Bronchial epithelial cell (primary cell): ENCODE data around the gene STAG1. TPM values are rescaled to one million over a fixed set of nuclear protein-coding genes. Genes with fewer than 3 reads are reported as not detected.
"Not testable (repeated sequence)": the region's sequence is repeated elsewhere in the genome, so short reads cannot be mapped to it uniquely, and the experiment has no call there.

Source experiments
- DNase-seq: peaks from one replicate; pipeline ENCODE4 v3.0.0-alpha.2; 2010; ENCODE audit warnings: low read depth
- FAIRE-seq: peaks from 2 replicates; lab custom pipeline; 2011; peaks lifted over from hg19 to GRCh38; lab: Jason Lieb, UNC
- H3K27me3 ChIP-seq: 2 replicates; pipeline ENCODE4 v1.5.1; 2011; ENCODE audit warnings: low read length; ENCODE audit not compliant: control insufficient read depth, insufficient read depth
- H3K36me3 ChIP-seq: 2 replicates; pipeline ENCODE4 v1.5.1; 2011; ENCODE audit warnings: low read length; ENCODE audit not compliant: control insufficient read depth, insufficient read depth
- H3K4me3 ChIP-seq: 2 replicates; pipeline ENCODE4 v1.5.1; 2011; ENCODE audit warnings: mild to moderate bottlenecking, low read depth, low read length, control low read depth
- total RNA-seq: library from RNA; depleted of rRNA; stranded (reverse); fragments of >200 nt; gene quantifications from 2 replicates; pipeline ENCODE4 v1.2.1, GENCODE V29; 2014
- TF ChIP-seq, protein P1 (sequence below): IDR thresholded peaks from 2 replicates; pipeline ENCODE4 v1.5.1; 2011; ENCODE audit warnings: mild to moderate bottlenecking, moderate library complexity, low read length, control low read depth, inconsistent platforms; ENCODE audit not compliant: insufficient read depth, severe bottlenecking

STAG1 gene
- total RNA-seq, 1 donor from 2014 or later: 26.3 TPM

- Histone ChIP-seq H3K27me3 (no peaks in the 10 kb centered on the region), H3K36me3 (no peaks in the 10 kb centered on the region), H3K4me3 (no peak overlapping the region)
- FAIRE-seq (no peak), DNase-seq (no peak)
- TF ChIP-seq, protein P1, sequence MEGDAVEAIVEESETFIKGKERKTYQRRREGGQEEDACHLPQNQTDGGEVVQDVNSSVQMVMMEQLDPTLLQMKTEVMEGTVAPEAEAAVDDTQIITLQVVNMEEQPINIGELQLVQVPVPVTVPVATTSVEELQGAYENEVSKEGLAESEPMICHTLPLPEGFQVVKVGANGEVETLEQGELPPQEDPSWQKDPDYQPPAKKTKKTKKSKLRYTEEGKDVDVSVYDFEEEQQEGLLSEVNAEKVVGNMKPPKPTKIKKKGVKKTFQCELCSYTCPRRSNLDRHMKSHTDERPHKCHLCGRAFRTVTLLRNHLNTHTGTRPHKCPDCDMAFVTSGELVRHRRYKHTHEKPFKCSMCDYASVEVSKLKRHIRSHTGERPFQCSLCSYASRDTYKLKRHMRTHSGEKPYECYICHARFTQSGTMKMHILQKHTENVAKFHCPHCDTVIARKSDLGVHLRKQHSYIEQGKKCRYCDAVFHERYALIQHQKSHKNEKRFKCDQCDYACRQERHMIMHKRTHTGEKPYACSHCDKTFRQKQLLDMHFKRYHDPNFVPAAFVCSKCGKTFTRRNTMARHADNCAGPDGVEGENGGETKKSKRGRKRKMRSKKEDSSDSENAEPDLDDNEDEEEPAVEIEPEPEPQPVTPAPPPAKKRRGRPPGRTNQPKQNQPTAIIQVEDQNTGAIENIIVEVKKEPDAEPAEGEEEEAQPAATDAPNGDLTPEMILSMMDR: no peak
Measured at GRCh38 chr3:136716629-136717028, 35.5 kb downstream of the STAG1 start.

- DNase-seq (no peak), FAIRE-seq (no peak)
- TF ChIP-seq, protein P1: no peak
Measured at GRCh38 chr3:136714020-136714419, 38.2 kb downstream of the STAG1 start.

GRCh38 chr3:136712941-136713340 lies 39.2 kb downstream of the STAG1 start:
- FAIRE-seq (no peak), DNase-seq (no peak)
- Histone ChIP-seq H3K36me3 (no peaks in the 10 kb centered on the region), H3K27me3 (no peaks in the 10 kb centered on the region), H3K4me3 (no peak overlapping the region)
- TF ChIP-seq, protein P1: no peak

More at GRCh38 chr3:136714020-136714419, 38.2 kb downstream of the STAG1 start:
- H3K27me3 ChIP-seq: no peaks in the 10 kb centered on the region
- no peak overlapping the region for H3K4me3 ChIP-seq
- H3K36me3 ChIP-seq: no peaks in the 10 kb centered on the region

DNA sequence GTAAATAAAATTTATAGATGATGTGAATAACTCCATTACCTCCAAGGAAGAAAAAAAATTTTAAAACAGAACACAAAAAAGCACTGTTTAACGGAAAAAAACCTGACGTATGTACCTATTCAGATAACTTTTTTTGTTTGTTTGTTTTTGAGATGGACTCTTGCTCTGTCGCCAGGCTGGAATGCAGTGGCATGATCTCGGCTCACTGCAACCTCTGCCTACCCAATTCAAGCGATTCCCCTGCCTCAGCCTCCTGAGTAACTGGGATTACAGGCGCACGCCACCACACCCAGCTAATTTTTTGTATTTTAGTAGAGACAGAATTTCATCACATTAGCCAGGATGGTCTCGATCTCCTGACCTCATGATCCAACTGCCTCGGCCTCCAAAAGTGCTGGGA lies 40.3 kb downstream of the STAG1 start:
- DNase-seq, FAIRE-seq, H3K36me3 ChIP-seq, H3K27me3 ChIP-seq, H3K4me3 ChIP-seq: not testable (repeated sequence)

GRCh38 chr3:136711277-136711676 lies 40.9 kb downstream of the STAG1 start:
- no peak overlapping the region for H3K4me3 ChIP-seq
- no peaks in the 10 kb centered on the region for H3K27me3 ChIP-seq
- no peak for FAIRE-seq
- TF ChIP-seq, protein P1: no peak
- H3K36me3 ChIP-seq: no peaks in the 10 kb centered on the region
- no peak for DNase-seq

DNA sequence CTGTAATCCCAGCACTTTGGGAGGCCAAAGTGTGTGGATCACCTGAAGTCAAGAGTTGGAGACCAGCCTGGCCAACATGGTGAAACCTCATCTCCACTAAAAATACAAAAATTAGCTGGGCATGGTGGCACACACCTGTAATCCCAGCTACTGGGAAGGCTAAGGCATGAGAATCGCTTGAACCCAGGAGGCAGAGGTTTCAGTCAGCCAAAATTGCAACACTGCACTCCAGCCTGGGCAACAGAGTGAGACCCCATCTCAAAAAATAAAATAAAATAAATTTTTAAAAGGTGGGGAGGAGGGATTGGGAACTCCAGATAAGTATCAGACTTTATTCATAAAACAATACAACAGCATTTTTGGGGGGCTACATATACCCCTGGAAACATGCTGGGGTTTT lies 42.4 kb downstream of the STAG1 start:
- FAIRE-seq: not testable (repeated sequence)

DNA sequence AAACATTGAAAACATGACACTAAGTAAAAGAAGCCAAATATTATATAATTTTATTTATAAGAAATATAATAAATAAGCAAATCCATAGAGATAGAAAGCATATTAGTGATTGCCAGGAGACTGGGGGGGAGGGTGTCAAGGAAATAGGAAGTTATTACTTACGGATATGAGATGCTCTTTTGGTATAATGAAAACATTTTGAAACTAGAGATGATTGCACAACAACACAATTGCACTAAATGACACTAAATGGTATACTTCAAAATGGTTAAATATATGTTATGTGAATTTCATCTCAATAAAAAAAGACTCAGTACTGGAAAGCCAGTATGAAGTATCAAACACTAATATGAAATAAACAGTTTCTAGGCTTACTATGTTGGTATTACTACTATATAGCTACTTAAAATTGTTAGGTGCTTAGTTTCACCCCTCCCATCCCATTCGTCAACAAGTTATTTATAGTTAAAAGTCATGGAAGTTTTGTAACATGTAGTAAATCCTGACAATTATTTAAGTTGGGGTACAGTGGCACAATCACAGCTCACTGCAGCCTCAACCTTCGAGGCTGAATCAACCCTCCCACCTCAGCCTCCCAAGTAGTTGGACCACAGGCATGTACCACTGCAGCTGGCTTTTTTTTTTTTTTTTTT lies 43.7 kb downstream of the STAG1 start:
- FAIRE-seq (no peak), DNase-seq (no peak)
- Histone ChIP-seq H3K4me3 (no peak overlapping the region), H3K36me3 (no peaks in the 10 kb centered on the region), H3K27me3 (no peaks in the 10 kb centered on the region)
- TF ChIP-seq, protein P1: no peak

More for the DNA sequence above, 42.4 kb downstream of the STAG1 start:
- DNase-seq, H3K27me3 ChIP-seq, H3K4me3 ChIP-seq, H3K36me3 ChIP-seq: not testable (repeated sequence)
